ENCODE results near the gene OSBP2.

Gene OSBP2

GRCh38 chr22:30947816-30948454 lies 253.3 kb downstream of the OSBP2 start:
- Histone ChIP-seq H3K27ac (ENCODE audit: low read depth, low read length, poor library complexity, severe bottlenecking) (no peak overlapping the region), H3K9me3 (ENCODE audit: low read length) (no peaks in the 10 kb centered on the region), H3F3A (ENCODE audit: insufficient read depth, low read length) (no peaks in the 10 kb centered on the region), H3K79me2 (ENCODE audit: insufficient read depth, low read length) (no peaks in the 10 kb centered on the region), H2AFZ (ENCODE audit: low read length) (no peak overlapping the region), H3K4me1 (ENCODE audit: insufficient read depth, low read length, severe bottlenecking) (no peaks in the 10 kb centered on the region), H3K9me2 (ENCODE audit: low read depth, low read length) (no peaks in the 10 kb centered on the region), H3K36me3 (ENCODE audit: insufficient read depth, low read length) (peaks cover 90% of the 10 kb centered on the region), H3K4me3 (ENCODE audit: low read depth, low read length, poor library complexity, severe bottlenecking) (no peak overlapping the region), H3K9ac (ENCODE audit: low read length) (no peak overlapping the region), H3K4me2 (ENCODE audit: low read length) (no peak overlapping the region), H3K27me3 (ENCODE audit: insufficient read depth, low read length) (no peaks in the 10 kb centered on the region), H4K20me1 (ENCODE audit: insufficient read depth, low read length) (no peaks in the 10 kb centered on the region)
- TF ChIP-seq EZH2 (IDR thresholded peaks at IDR 0.05; ENCODE audit: borderline replicate concordance, low read length): no peak
- peak; percentile 68 for TF ChIP-seq CTCF (IDR thresholded peaks at IDR 0.05; ENCODE audit: low read length)

GRCh38 chr22:30948930-30949342 lies 254.3 kb downstream of the OSBP2 start:
- H4K20me1 ChIP-seq (ENCODE audit: insufficient read depth, low read length): no peaks in the 10 kb centered on the region
- no peaks in the 10 kb centered on the region for H3K9me3 ChIP-seq (ENCODE audit: low read length)
- no peak overlapping the region for H2AFZ ChIP-seq (ENCODE audit: low read length)
- H3K4me3 ChIP-seq (ENCODE audit: low read depth, low read length, poor library complexity, severe bottlenecking): no peak overlapping the region
- H3K9me2 ChIP-seq (ENCODE audit: low read depth, low read length): no peaks in the 10 kb centered on the region
- H3K4me1 ChIP-seq (ENCODE audit: insufficient read depth, low read length, severe bottlenecking): no peaks in the 10 kb centered on the region
- no peaks in the 10 kb centered on the region for H3F3A ChIP-seq (ENCODE audit: insufficient read depth, low read length)
- H3K79me2 ChIP-seq (ENCODE audit: insufficient read depth, low read length): no peaks in the 10 kb centered on the region
- H3K4me2 ChIP-seq (ENCODE audit: low read length): no peak overlapping the region
- H3K27ac ChIP-seq (ENCODE audit: low read depth, low read length, poor library complexity, severe bottlenecking): no peak overlapping the region
- H3K27me3 ChIP-seq (ENCODE audit: insufficient read depth, low read length): no peaks in the 10 kb centered on the region
- peaks cover 82% of the 10 kb centered on the region for H3K36me3 ChIP-seq (ENCODE audit: insufficient read depth, low read length)
- TF ChIP-seq EZH2 (IDR thresholded peaks at IDR 0.05; ENCODE audit: borderline replicate concordance, low read length) (no peak), CTCF (IDR thresholded peaks at IDR 0.05; ENCODE audit: low read length) (no peak)
- no peak overlapping the region for H3K9ac ChIP-seq (ENCODE audit: low read length)

GRCh38 chr22:30949934-30950660 lies 255.4 kb downstream of the OSBP2 start:
- no peaks in the 10 kb centered on the region for H3K9me3 ChIP-seq (ENCODE audit: low read length)
- no peak overlapping the region for H3K4me3 ChIP-seq (ENCODE audit: low read depth, low read length, poor library complexity, severe bottlenecking)
- H3K27me3 ChIP-seq (ENCODE audit: insufficient read depth, low read length): no peaks in the 10 kb centered on the region
- no peak overlapping the region for H3K27ac ChIP-seq (ENCODE audit: low read depth, low read length, poor library complexity, severe bottlenecking)
- TF ChIP-seq EZH2 (IDR thresholded peaks at IDR 0.05; ENCODE audit: borderline replicate concordance, low read length): no peak
- TF ChIP-seq CTCF (IDR thresholded peaks at IDR 0.05; ENCODE audit: low read length): no peak
- no peaks in the 10 kb centered on the region for H3K9me2 ChIP-seq (ENCODE audit: low read depth, low read length)
- H3F3A ChIP-seq (ENCODE audit: insufficient read depth, low read length): no peaks in the 10 kb centered on the region
- no peak overlapping the region for H3K4me2 ChIP-seq (ENCODE audit: low read length)
- H3K79me2 ChIP-seq (ENCODE audit: insufficient read depth, low read length): no peaks in the 10 kb centered on the region
- H3K4me1 ChIP-seq (ENCODE audit: insufficient read depth, low read length, severe bottlenecking): no peaks in the 10 kb centered on the region
- H3K36me3 ChIP-seq (ENCODE audit: insufficient read depth, low read length): peaks cover 80% of the 10 kb centered on the region
- no peaks in the 10 kb centered on the region for H4K20me1 ChIP-seq (ENCODE audit: insufficient read depth, low read length)
- H2AFZ ChIP-seq (ENCODE audit: low read length): no peak overlapping the region
- no peak overlapping the region for H3K9ac ChIP-seq (ENCODE audit: low read length)

Data from OCI-LY1 (cell line).